GM12873 (cell line): ENCODE results near the gene IL32.

Experiments used
- CTCF ChIP-seq: IDR thresholded peaks from 2 replicates; pipeline ENCODE4 v1.5.1; 2012; ENCODE audit warnings: low read depth, mild to moderate bottlenecking, moderate library complexity, low read length, control low read depth; ENCODE audit not compliant: insufficient read depth; ENCODE audit errors: missing control alignments

IL32 gene

GRCh38 chr16:3113765-3114479 lies 48.5 kb downstream of the IL32 start:
- TF ChIP-seq CTCF = no peak

GRCh38 chr16:3115003-3115402 lies 49.6 kb downstream of the IL32 start:
- no peak for TF ChIP-seq CTCF

- peak; percentile 22 for TF ChIP-seq CTCF
Observed at GRCh38 chr16:3115561-3115960, 50.1 kb downstream of the IL32 start.

- no peak for TF ChIP-seq CTCF
Observed at GRCh38 chr16:3118204-3118790, 52.9 kb downstream of the IL32 start.

GRCh38 chr16:3118846-3119245 lies 53.4 kb downstream of the IL32 start:
- TF ChIP-seq CTCF = no peak
